OCI-LY7 (cell line): ENCODE data around the gene SLIT3. TPM values are rescaled to one million over a fixed set of nuclear protein-coding genes. Genes with fewer than 3 reads are reported as not detected.

ENCODE experiments used
- BruUV-seq: library from RNA; stranded (reverse); fragments of 400-500 nt; replicated peaks from 2 replicates; lab custom pipeline; 2021; lab: Mats Ljungman, UMichigan
- CTCF ChIA-PET: fragments of 300-600 bp; sonication (Branson Sonifier 250); formaldehyde crosslinking; loops from one replicate; lab custom pipeline; 2022; ENCODE audit warnings: antibody characterized with exemption; ENCODE audit not compliant: unreplicated experiment; lab: Charles Lee
- POLR2A ChIA-PET: fragments of 300-600 bp; sonication (Branson Sonifier 250); formaldehyde crosslinking; loops from one replicate; lab custom pipeline; 2022; ENCODE audit warnings: antibody characterized with exemption; lab: Charles Lee
- DNase-seq: peaks from one replicate; pipeline ENCODE4 v3.0.0-alpha.2; 2015; ENCODE audit warnings: low spot score
- H2AFZ ChIP-seq: fragments of 200-600 bp; sonication (generic), shearing (Covaris generic); 2 replicates; pipeline ENCODE4 v1.6.1; 2014; ENCODE audit warnings: mild to moderate bottlenecking, antibody characterized with exemption, low read length, moderate library complexity
- H3K27ac ChIP-seq: fragments of 200-600 bp; sonication (generic); 2 replicates; pipeline ENCODE4 v1.5.1; 2014; ENCODE audit warnings: mixed run types, low read depth, mild to moderate bottlenecking, moderate library complexity, low read length, inconsistent platforms; ENCODE audit not compliant: poor library complexity, severe bottlenecking
- H3K36me3 ChIP-seq: fragments of 200-600 bp; sonication (generic); 2 replicates; pipeline ENCODE4 v1.6.1; 2014; ENCODE audit warnings: mild to moderate bottlenecking, antibody characterized with exemption, low read length, moderate library complexity, mixed read lengths; ENCODE audit not compliant: insufficient read depth
- H3K4me1 ChIP-seq: fragments of 200-600 bp; sonication (generic); 2 replicates; pipeline ENCODE4 v1.5.1; 2014; ENCODE audit warnings: mild to moderate bottlenecking, low read length; ENCODE audit not compliant: insufficient read depth, poor library complexity, severe bottlenecking
- H3K4me2 ChIP-seq: fragments of 200-600 bp; sonication (generic); 2 replicates; pipeline ENCODE4 v1.6.1; 2014; ENCODE audit warnings: mild to moderate bottlenecking, low read length
- H3K4me3 ChIP-seq: fragments of 200-600 bp; sonication (generic); 2 replicates; pipeline ENCODE4 v1.5.1; 2014; ENCODE audit warnings: mild to moderate bottlenecking, low read depth, low read length; ENCODE audit not compliant: poor library complexity, severe bottlenecking
- H3K79me2 ChIP-seq: fragments of 200-600 bp; sonication (generic); 2 replicates; pipeline ENCODE4 v1.6.1; 2016; ENCODE audit warnings: low read depth, mild to moderate bottlenecking, low read length, moderate library complexity, mixed read lengths; ENCODE audit not compliant: insufficient read depth
- H3K9me2 ChIP-seq: fragments of 200-600 bp; sonication (generic); 2 replicates; pipeline ENCODE4 v1.6.1; 2016; ENCODE audit warnings: mild to moderate bottlenecking, low read length, mixed read lengths; ENCODE audit not compliant: insufficient read depth
- H3K9me3 ChIP-seq: fragments of 200-600 bp; sonication (generic); 2 replicates; pipeline ENCODE4 v1.6.1; 2014; ENCODE audit warnings: mild to moderate bottlenecking, mixed run types, low read length, mixed read lengths
- H4K20me1 ChIP-seq: fragments of 200-600 bp; sonication (generic); 2 replicates; pipeline ENCODE4 v1.6.1; 2014; ENCODE audit warnings: mild to moderate bottlenecking, antibody characterized with exemption, low read length, moderate library complexity, mixed read lengths; ENCODE audit not compliant: insufficient read depth
- EZH2phosphoT487 ChIP-seq: fragments of 200-600 bp; sonication (generic); IDR thresholded peaks from 2 replicates; pipeline ENCODE4 v1.6.1; 2018; ENCODE audit warnings: low read depth, borderline replicate concordance, mild to moderate bottlenecking, mixed run types, antibody characterized with exemption, low read length, moderate library complexity, mixed read lengths
- intact Hi-C: fragments of 100-400 bp; cut with micrococcal nuclease; formaldehyde crosslinking; loops from one replicate; pipeline ENCODE4 v1.10.0; 2022; ENCODE audit not compliant: unreplicated experiment
- total RNA-seq, 2 experiments: library from RNA; depleted of rRNA in 1 of 2; stranded (reverse); fragments of >200 nt in 1 of 2; shearing (Covaris generic) in 1 of 2; gene quantifications; 2 replicates each; pipeline ENCODE4 v1.2.3, GENCODE V29; 2014 to 2022
- TF ChIP-seq, protein P1 (sequence below): fragments of 200-600 bp; sonication (generic); conservative IDR thresholded peaks from 2 replicates; pipeline ENCODE4 v1.5.1; 2014; ENCODE audit warnings: mild to moderate bottlenecking, antibody characterized with exemption, low read length, moderate library complexity, mixed read lengths

SLIT3 gene
- total RNA-seq, 2 experiments from 2014 or later = not detected

DNA sequence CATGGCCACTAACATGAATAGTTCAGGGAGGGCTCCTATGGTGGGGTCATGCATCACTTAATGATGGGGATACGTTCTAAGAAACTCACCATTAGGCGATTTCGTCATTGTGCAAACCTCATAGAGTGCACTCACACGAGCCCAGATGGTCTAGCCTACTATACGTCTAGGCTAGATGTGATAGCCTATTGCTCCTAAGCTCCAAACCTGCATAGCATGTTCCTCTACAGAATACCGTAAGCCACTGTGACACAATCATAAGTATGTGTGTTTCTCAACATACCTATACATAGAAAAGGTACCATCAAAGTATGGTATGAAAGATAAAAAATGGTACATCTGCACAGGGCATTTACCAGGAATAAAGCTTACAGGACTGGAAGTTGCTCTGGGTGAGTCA, 6.3 kb downstream of the SLIT3 start:
- Histone ChIP-seq H3K36me3 (no peaks in the 10 kb centered on the region), H2AFZ (no peak overlapping the region), H3K9me2 (no peaks in the 10 kb centered on the region), H3K79me2 (no peaks in the 10 kb centered on the region), H3K27ac (no peak overlapping the region), H3K4me3 (no peak overlapping the region), H3K9me3 (no peaks in the 10 kb centered on the region), H4K20me1 (no peaks in the 10 kb centered on the region), H3K4me1 (no peaks in the 10 kb centered on the region), H3K4me2 (no peak overlapping the region)
- no peak for DNase-seq
- ChIA-PET CTCF (no interaction called here), POLR2A (no interaction called here)
- no peak for TF ChIP-seq EZH2phosphoT487
- TF ChIP-seq, protein P1, sequence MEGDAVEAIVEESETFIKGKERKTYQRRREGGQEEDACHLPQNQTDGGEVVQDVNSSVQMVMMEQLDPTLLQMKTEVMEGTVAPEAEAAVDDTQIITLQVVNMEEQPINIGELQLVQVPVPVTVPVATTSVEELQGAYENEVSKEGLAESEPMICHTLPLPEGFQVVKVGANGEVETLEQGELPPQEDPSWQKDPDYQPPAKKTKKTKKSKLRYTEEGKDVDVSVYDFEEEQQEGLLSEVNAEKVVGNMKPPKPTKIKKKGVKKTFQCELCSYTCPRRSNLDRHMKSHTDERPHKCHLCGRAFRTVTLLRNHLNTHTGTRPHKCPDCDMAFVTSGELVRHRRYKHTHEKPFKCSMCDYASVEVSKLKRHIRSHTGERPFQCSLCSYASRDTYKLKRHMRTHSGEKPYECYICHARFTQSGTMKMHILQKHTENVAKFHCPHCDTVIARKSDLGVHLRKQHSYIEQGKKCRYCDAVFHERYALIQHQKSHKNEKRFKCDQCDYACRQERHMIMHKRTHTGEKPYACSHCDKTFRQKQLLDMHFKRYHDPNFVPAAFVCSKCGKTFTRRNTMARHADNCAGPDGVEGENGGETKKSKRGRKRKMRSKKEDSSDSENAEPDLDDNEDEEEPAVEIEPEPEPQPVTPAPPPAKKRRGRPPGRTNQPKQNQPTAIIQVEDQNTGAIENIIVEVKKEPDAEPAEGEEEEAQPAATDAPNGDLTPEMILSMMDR = no peak
- no TSS peak for BruUV-seq
- intact Hi-C loops = no loop called here

GRCh38 chr5:169291877-169292276, 9.1 kb downstream of the SLIT3 start:
- TF ChIP-seq, protein P1 = no peak
- TF ChIP-seq EZH2phosphoT487 = no peak
- H3K79me2 ChIP-seq = no peaks in the 10 kb centered on the region
- H3K4me3 ChIP-seq = no peak overlapping the region
- no peaks in the 10 kb centered on the region for H3K36me3 ChIP-seq
- no peak overlapping the region for H3K4me2 ChIP-seq
- H2AFZ ChIP-seq = no peak overlapping the region
- H3K4me1 ChIP-seq = no peaks in the 10 kb centered on the region
- no peak for DNase-seq
- intact Hi-C loops = no loop called here
- H4K20me1 ChIP-seq = no peaks in the 10 kb centered on the region
- H3K9me3 ChIP-seq = no peaks in the 10 kb centered on the region
- H3K27ac ChIP-seq = no peak overlapping the region
- ChIA-PET POLR2A (interaction anchor here (0.6 kb wide), 1 partner anchor 138 kb away, joined by 3 read pairs; no protein-coding TSS in a partner anchor), CTCF (no interaction called here)
- no peaks in the 10 kb centered on the region for H3K9me2 ChIP-seq
- no TSS peak for BruUV-seq

DNA sequence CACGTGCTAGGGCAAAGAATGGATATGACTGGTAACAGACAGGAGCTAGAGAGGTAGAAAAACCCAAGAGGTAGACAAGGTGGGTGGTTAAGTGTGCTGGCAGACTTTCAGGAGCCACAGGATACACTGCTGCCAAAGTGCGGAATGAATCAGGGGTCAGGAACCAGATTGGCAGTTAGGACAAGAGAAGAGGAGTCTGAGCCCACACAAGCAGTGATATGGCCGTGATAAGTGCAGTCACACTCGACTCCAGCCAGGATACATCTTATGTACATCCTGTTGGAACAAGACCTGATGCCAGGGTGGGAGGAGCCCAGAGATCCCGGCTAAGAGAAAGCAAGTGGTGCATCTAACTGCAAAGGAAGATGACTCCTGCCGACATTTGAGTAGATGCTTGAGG, 10.0 kb downstream of the SLIT3 start:
- Histone ChIP-seq H3K36me3 (no peaks in the 10 kb centered on the region), H3K4me1 (no peaks in the 10 kb centered on the region), H3K9me2 (no peaks in the 10 kb centered on the region), H2AFZ (no peak overlapping the region), H3K79me2 (no peaks in the 10 kb centered on the region), H3K4me3 (no peak overlapping the region), H3K27ac (no peak overlapping the region), H3K4me2 (no peak overlapping the region), H3K9me3 (no peaks in the 10 kb centered on the region), H4K20me1 (no peaks in the 10 kb centered on the region)
- BruUV-seq = no TSS peak
- intact Hi-C loops = no loop called here
- no peak for DNase-seq
- ChIA-PET POLR2A (no interaction called here), CTCF (no interaction called here)
- TF ChIP-seq EZH2phosphoT487 = no peak
- TF ChIP-seq, protein P1 = no peak
